Loucy (cell line): Measurements from ENCODE around the gene SCFD1.

Source experiments
- H2AFZ ChIP-seq: fragments of 200-600 bp; sonication (generic); 2 replicates; pipeline ENCODE4 v1.6.0; 2016; ENCODE audit warnings: antibody characterized with exemption, mild to moderate bottlenecking, low read length, moderate library complexity
- H3F3A ChIP-seq: fragments of 200-600 bp; 2 replicates; pipeline ENCODE4 v1.6.0; 2016; ENCODE audit warnings: antibody characterized with exemption, low read depth, mild to moderate bottlenecking
- H3K27me3 ChIP-seq: fragments of 200-600 bp; sonication (generic); 2 replicates; pipeline ENCODE4 v1.6.1; 2014; ENCODE audit warnings: low read length, mild to moderate bottlenecking; ENCODE audit not compliant: insufficient read depth, poor library complexity, severe bottlenecking
- H3K36me3 ChIP-seq: fragments of 200-600 bp; sonication (generic); 2 replicates; pipeline ENCODE4 v1.6.1; 2016; ENCODE audit warnings: low read length; ENCODE audit not compliant: insufficient read depth
- H3K4me1 ChIP-seq: fragments of 200-600 bp; sonication (generic); 2 replicates; pipeline ENCODE4 v1.5.1; 2014; ENCODE audit warnings: low read length, mild to moderate bottlenecking; ENCODE audit not compliant: insufficient read depth, poor library complexity, severe bottlenecking
- H3K4me2 ChIP-seq: fragments of 200-600 bp; sonication (generic); 2 replicates; pipeline ENCODE4 v1.6.0; 2014; ENCODE audit warnings: antibody characterized with exemption, low read length, low read depth, mild to moderate bottlenecking; ENCODE audit not compliant: poor library complexity, severe bottlenecking
- H3K4me3 ChIP-seq: fragments of 200-600 bp; sonication (generic); 2 replicates; pipeline ENCODE4 v1.5.1; 2014; ENCODE audit warnings: low read length, mild to moderate bottlenecking, mixed read lengths; ENCODE audit not compliant: poor library complexity, severe bottlenecking
- H3K79me2 ChIP-seq: fragments of 200-600 bp; sonication (generic); 2 replicates; pipeline ENCODE4 v1.6.1; 2014; ENCODE audit warnings: low read length; ENCODE audit not compliant: insufficient read depth
- H3K9ac ChIP-seq: fragments of 200-600 bp; sonication (generic); 2 replicates; pipeline ENCODE4 v1.6.0; 2014; ENCODE audit warnings: mild to moderate bottlenecking, low read depth, low read length, moderate library complexity; ENCODE audit not compliant: poor library complexity, severe bottlenecking
- H3K9me2 ChIP-seq: fragments of 200-600 bp; sonication (generic); replicated peaks from 2 replicates; pipeline ENCODE4 v1.6.1; 2016; ENCODE audit warnings: low read depth, low read length, mixed read lengths
- H3K9me3 ChIP-seq: fragments of 200-600 bp; sonication (generic); 2 replicates; pipeline ENCODE4 v1.6.1; 2014; ENCODE audit warnings: mild to moderate bottlenecking, antibody characterized with exemption, low read length, low read depth; ENCODE audit not compliant: insufficient read depth
- H4K20me1 ChIP-seq: fragments of 200-600 bp; sonication (generic); 2 replicates; pipeline ENCODE4 v1.6.0; 2014; ENCODE audit warnings: antibody characterized with exemption, low read length, mild to moderate bottlenecking; ENCODE audit not compliant: insufficient read depth, poor library complexity, severe bottlenecking
- EZH2phosphoT487 ChIP-seq: fragments of 200-600 bp; IDR thresholded peaks from 2 replicates; pipeline ENCODE4 v1.6.1; 2018; ENCODE audit warnings: antibody characterized with exemption, mild to moderate bottlenecking, moderate library complexity, borderline replicate concordance
- TF ChIP-seq, protein P1 (sequence below): fragments of 200-600 bp; sonication (generic); conservative IDR thresholded peaks from 2 replicates; pipeline ENCODE4 v1.5.1; 2014; ENCODE audit warnings: mild to moderate bottlenecking, antibody characterized with exemption, low read length

Gene SCFD1, protein sequence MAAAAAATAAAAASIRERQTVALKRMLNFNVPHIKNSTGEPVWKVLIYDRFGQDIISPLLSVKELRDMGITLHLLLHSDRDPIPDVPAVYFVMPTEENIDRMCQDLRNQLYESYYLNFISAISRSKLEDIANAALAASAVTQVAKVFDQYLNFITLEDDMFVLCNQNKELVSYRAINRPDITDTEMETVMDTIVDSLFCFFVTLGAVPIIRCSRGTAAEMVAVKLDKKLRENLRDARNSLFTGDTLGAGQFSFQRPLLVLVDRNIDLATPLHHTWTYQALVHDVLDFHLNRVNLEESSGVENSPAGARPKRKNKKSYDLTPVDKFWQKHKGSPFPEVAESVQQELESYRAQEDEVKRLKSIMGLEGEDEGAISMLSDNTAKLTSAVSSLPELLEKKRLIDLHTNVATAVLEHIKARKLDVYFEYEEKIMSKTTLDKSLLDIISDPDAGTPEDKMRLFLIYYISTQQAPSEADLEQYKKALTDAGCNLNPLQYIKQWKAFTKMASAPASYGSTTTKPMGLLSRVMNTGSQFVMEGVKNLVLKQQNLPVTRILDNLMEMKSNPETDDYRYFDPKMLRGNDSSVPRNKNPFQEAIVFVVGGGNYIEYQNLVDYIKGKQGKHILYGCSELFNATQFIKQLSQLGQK

DNA sequence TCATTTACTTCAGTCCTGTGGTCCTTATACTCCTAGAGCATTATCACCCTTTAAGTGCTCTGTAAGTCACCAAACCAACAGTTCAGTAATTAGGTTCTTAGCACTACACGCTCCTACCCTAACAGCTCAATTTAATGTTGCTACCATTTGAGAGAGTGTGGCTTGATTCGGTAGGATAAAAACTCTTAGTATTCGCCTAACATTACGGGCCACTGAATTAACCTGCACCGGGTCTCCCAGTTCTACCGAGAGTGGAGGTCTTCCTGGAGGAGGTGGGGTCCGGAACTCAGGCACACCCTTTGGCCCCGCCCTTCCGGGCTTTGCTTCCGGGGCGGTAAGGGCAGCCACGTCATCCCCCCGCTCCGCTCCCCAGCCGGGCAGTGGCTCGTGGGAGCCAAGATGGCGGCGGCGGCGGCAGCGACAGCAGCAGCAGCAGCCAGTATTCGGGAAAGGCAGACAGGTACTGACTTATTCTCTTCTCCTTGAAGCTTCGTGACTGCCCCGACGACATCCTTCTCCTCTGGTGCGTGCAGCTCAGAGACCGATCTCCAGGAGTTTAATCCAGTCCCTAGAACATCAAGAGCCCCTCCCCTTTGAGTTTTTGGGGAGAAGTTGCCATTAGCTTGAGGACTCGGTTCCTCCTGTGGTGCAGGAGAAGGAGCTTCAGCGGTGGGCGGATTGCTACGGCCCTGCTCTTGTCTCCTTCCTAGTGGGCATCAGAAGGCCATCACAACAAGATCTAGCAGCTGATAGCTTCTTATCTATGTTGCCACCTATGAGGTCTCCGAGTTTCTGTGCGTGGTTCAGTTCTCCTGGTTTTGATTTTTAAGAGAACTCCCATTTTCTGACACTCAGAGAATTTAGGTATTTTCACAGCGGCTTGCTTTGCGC is at the start of gene SCFD1:
Gene SCFD1, plus strand, starts transcription at position 380 of the 891 bp plus-strand sequence. Its CDS starts 20 bp downstream, at position 400.
- peaks cover 6% of the 10 kb centered on the region; the same call in 1 of the 2 replicates for H3F3A ChIP-seq
- peaks cover 30% of the 10 kb centered on the region for H4K20me1 ChIP-seq
- H3K79me2 ChIP-seq: peaks cover 48% of the 10 kb centered on the region
- peaks cover 5% of the 10 kb centered on the region; the same call in 1 of the 2 replicates for H3K36me3 ChIP-seq
- H3K9me2 ChIP-seq: no peaks in the 10 kb centered on the region
- no peaks in the 10 kb centered on the region for H3K27me3 ChIP-seq
- H2AFZ ChIP-seq: peak within 1 kb of the TSS; percentile 86
- H3K4me2 ChIP-seq: peak within 1 kb of the TSS; percentile 84
- TF ChIP-seq, protein P1, sequence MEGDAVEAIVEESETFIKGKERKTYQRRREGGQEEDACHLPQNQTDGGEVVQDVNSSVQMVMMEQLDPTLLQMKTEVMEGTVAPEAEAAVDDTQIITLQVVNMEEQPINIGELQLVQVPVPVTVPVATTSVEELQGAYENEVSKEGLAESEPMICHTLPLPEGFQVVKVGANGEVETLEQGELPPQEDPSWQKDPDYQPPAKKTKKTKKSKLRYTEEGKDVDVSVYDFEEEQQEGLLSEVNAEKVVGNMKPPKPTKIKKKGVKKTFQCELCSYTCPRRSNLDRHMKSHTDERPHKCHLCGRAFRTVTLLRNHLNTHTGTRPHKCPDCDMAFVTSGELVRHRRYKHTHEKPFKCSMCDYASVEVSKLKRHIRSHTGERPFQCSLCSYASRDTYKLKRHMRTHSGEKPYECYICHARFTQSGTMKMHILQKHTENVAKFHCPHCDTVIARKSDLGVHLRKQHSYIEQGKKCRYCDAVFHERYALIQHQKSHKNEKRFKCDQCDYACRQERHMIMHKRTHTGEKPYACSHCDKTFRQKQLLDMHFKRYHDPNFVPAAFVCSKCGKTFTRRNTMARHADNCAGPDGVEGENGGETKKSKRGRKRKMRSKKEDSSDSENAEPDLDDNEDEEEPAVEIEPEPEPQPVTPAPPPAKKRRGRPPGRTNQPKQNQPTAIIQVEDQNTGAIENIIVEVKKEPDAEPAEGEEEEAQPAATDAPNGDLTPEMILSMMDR: no peak
- no peak for TF ChIP-seq EZH2phosphoT487
- peak within 1 kb of the TSS; percentile 91 for H3K4me3 ChIP-seq
- H3K4me1 ChIP-seq: peaks cover 48% of the 10 kb centered on the region
- no peaks in the 10 kb centered on the region for H3K9me3 ChIP-seq
- peak within 1 kb of the TSS; percentile 90 for H3K9ac ChIP-seq

- Histone ChIP-seq H3K9ac (no peak overlapping the region), H3K79me2 (peaks cover 100% of the 10 kb centered on the region), H2AFZ (no peak overlapping the region), H3K4me2 (no peak overlapping the region), H3K4me1 (peaks cover 50% of the 10 kb centered on the region), H3K9me2 (no peaks in the 10 kb centered on the region), H3K9me3 (no peaks in the 10 kb centered on the region), H3F3A (no peaks in the 10 kb centered on the region), H3K36me3 (no peaks in the 10 kb centered on the region), H3K27me3 (no peaks in the 10 kb centered on the region), H4K20me1 (peaks cover 63% of the 10 kb centered on the region), H3K4me3 (no peak overlapping the region)
- TF ChIP-seq, protein P1: no peak
These were observed 49.3 kb upstream of the SCFD1 start for GRCh38 chr14:30572771-30573170.

DNA sequence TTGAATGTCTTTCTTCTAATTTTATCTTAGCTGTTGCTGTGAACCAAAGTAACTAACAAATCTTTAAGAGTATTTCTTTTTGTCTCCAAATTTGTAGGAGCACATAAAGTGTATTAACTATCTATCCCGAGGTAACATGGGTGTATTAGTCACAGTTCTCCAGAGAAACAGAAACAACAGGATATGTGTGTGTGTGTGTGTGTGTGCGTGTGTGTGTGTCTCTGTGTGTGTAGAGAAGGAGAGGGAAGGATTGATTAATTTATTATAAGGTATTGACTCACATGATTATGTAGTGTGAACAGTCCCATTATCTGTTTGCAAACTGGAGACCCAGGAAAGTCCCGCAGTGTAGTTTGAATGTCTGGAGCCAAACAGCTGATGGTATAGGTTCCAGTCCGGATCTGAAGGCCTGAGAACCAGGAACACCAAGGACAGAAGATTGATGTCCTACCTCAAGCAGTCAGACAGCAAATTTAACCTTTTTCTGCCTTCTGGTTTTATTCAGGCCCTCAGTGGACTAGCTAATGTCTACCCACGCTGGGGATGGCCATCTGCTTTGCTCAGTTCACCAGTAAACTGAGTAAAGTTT is 48.8 kb upstream of the SCFD1 start:
- H3K9me2 ChIP-seq: no peaks in the 10 kb centered on the region
- H4K20me1 ChIP-seq: peaks cover 63% of the 10 kb centered on the region
- no peaks in the 10 kb centered on the region for H3K9me3 ChIP-seq
- peak overlapping the region; percentile 17 for H3K4me2 ChIP-seq
- no peak overlapping the region for H2AFZ ChIP-seq
- peaks cover 100% of the 10 kb centered on the region for H3K79me2 ChIP-seq
- H3K36me3 ChIP-seq: no peaks in the 10 kb centered on the region
- H3K27me3 ChIP-seq: no peaks in the 10 kb centered on the region
- TF ChIP-seq, protein P1: no peak
- TF ChIP-seq EZH2phosphoT487: no peak
- no peaks in the 10 kb centered on the region for H3F3A ChIP-seq
- H3K4me1 ChIP-seq: peaks cover 49% of the 10 kb centered on the region
- H3K4me3 ChIP-seq: no peak overlapping the region
- no peak overlapping the region for H3K9ac ChIP-seq
